HCT116 (cell line): ENCODE results near the gene SYDE2. TPM values are rescaled to one million over a fixed set of nuclear protein-coding genes. Genes with fewer than 3 reads are reported as not detected.
A peak's percentile ranks its signal among the peaks of the same experiment; 100 is the strongest.

Experiments
- ATAC-seq: fragments of 200-7000 bp; cut with Tn5 transposase; 2 replicates; pipeline ENCODE4 v1.9.1; 2020; ENCODE audit warnings: mild to moderate bottlenecking, moderate library complexity
- BruUV-seq: library from RNA; stranded (reverse); fragments of 400-500 nt; replicated peaks from 2 replicates; lab custom pipeline; 2021; lab: Mats Ljungman, UMichigan
- CTCF ChIA-PET: fragments of 300-600 bp; sonication (Branson Sonifier 250); formaldehyde crosslinking; loops from one replicate; lab custom pipeline; 2021; ENCODE audit warnings: antibody characterized with exemption; lab: Charles Lee
- POLR2A ChIA-PET: fragments of 300-600, 350-600 bp; sonication (Branson Sonifier 250); formaldehyde crosslinking; loops from one replicate; lab custom pipeline; 2021; ENCODE audit warnings: antibody characterized with exemption; lab: Charles Lee
- RAD21 ChIA-PET, 2 experiments: fragments of 300-600 bp; sonication (Branson Sonifier 250); formaldehyde crosslinking; loops; one replicate each; lab custom pipeline; 2023; ENCODE audit warnings: low total read pairs in 2 of 2; ENCODE audit not compliant: uncharacterized antibody in 2 of 2, unreplicated experiment in 2 of 2, low non-redundant PET in 1 of 2; lab: Charles Lee
- DNase-seq: peaks from one replicate; pipeline ENCODE4 v3.0.0-alpha.2; 2010; ENCODE audit warnings: low read depth, low spot score
- H2AFZ ChIP-seq: fragments of 200-600 bp; shearing (Covaris generic), sonication (generic); 2 replicates; pipeline ENCODE4 v1.6.1; 2017; ENCODE audit warnings: low read depth, mixed run types, mixed read lengths, antibody characterized with exemption, low read length; ENCODE audit not compliant: poor library complexity, severe bottlenecking
- H3K27ac ChIP-seq: 2 replicates; pipeline ENCODE4 v1.5.1; 2012; ENCODE audit warnings: low read depth, low read length
- H3K27me3 ChIP-seq: fragments of 200-600 bp; sonication (generic); 2 replicates; pipeline ENCODE4 v1.6.1; 2016; ENCODE audit warnings: mixed run types, low read length, mixed read lengths; ENCODE audit not compliant: insufficient read depth
- H3K36me3 ChIP-seq, 2 experiments: fragments of 200-500 bp in 1 of 2; fragments of 200-600 bp in 1 of 2; sonication (Bioruptor generic) in 1 of 2; sonication (generic) in 1 of 2; 2 replicates each; pipeline versions ENCODE4 v1.5.1 to v1.6.1; 2014 to 2016; ENCODE audit warnings: low read length in 2 of 2, inconsistent platforms in 1 of 2, mixed read lengths in 1 of 2, mixed run types in 1 of 2; ENCODE audit not compliant: insufficient read depth in 2 of 2, control insufficient read depth in 1 of 2
- H3K4me1 ChIP-seq, 2 experiments: fragments of 200-600 bp in 1 of 2; sonication (generic) in 1 of 2; 2 replicates each; pipeline versions ENCODE4 v1.5.1 to v1.6.1; 2012 to 2017; ENCODE audit warnings: low read length in 2 of 2, inconsistent platforms in 1 of 2, mild to moderate bottlenecking in 1 of 2, mixed read lengths in 1 of 2, mixed run types in 1 of 2, moderate library complexity in 1 of 2; ENCODE audit not compliant: insufficient read depth in 2 of 2, control insufficient read depth in 1 of 2
- H3K4me2 ChIP-seq: fragments of 200-600 bp; sonication (generic); 2 replicates; pipeline ENCODE4 v1.6.1; 2017; ENCODE audit warnings: mixed run types, low read length, mixed read lengths
- H3K4me3 ChIP-seq, 2 experiments: fragments of 200-600 bp in 1 of 2; sonication (generic) in 1 of 2; replicated peaks in 1 of 2; 2 replicates each; pipeline ENCODE4 v1.5.1; 2011 to 2016; ENCODE audit warnings: low read length in 2 of 2, control low read depth in 1 of 2, low read depth in 1 of 2, mild to moderate bottlenecking in 1 of 2, mixed read lengths in 1 of 2, mixed run types in 1 of 2
- H3K79me2 ChIP-seq: fragments of 200-600 bp; sonication (generic); 2 replicates; pipeline ENCODE4 v1.6.1; 2017; ENCODE audit warnings: mild to moderate bottlenecking, mixed run types, low read length, moderate library complexity, mixed read lengths; ENCODE audit not compliant: insufficient read depth
- H3K9ac ChIP-seq: fragments of 200-600 bp; sonication (generic); 2 replicates; pipeline ENCODE4 v1.6.1; 2016; ENCODE audit warnings: low read length, mixed read lengths
- H3K9me2 ChIP-seq: fragments of 200-600 bp; sonication (generic), shearing (Covaris generic); 2 replicates; pipeline ENCODE4 v1.6.1; 2017; ENCODE audit warnings: mixed run types, mild to moderate bottlenecking, moderate library complexity; ENCODE audit not compliant: insufficient read depth
- H3K9me3 ChIP-seq, 2 experiments: fragments of 200-500 bp in 1 of 2; fragments of 200-600 bp in 1 of 2; sonication (Bioruptor generic) in 1 of 2; sonication (generic) in 1 of 2; 2 replicates each; pipeline ENCODE4 v1.6.1; 2014 to 2017; ENCODE audit warnings: low read length in 2 of 2, mixed read lengths in 2 of 2, inconsistent platforms in 1 of 2, low read depth in 1 of 2, mild to moderate bottlenecking in 1 of 2, mixed run types in 1 of 2, moderate library complexity in 1 of 2; ENCODE audit not compliant: control insufficient read depth in 1 of 2, insufficient read depth in 1 of 2
- H4K20me1 ChIP-seq: fragments of 200-600 bp; sonication (generic), shearing (Covaris generic); 2 replicates; pipeline ENCODE4 v1.6.1; 2017; ENCODE audit warnings: mixed run types, mild to moderate bottlenecking, moderate library complexity; ENCODE audit not compliant: insufficient read depth
- CTCF ChIP-seq, 3 experiments: fragments of 200-600 bp in 1 of 3; sonication (generic) in 1 of 3; IDR thresholded peaks in 2 of 3; conservative IDR thresholded peaks in 1 of 3; 2 replicates each; pipeline ENCODE4 v1.5.1; 2012 to 2017; ENCODE audit warnings: low read depth in 2 of 3, low read length in 2 of 3, antibody characterized with exemption in 1 of 3, borderline replicate concordance in 1 of 3, control low read depth in 1 of 3, mild to moderate bottlenecking in 1 of 3, mixed read lengths in 1 of 3, mixed run types in 1 of 3, moderate library complexity in 1 of 3; ENCODE audit not compliant: insufficient read depth in 1 of 3
- EZH2phosphoT487 ChIP-seq: fragments of 200-600 bp; IDR thresholded peaks from 2 replicates; pipeline ENCODE4 v1.6.1; 2018; ENCODE audit warnings: antibody characterized with exemption, borderline replicate concordance
- MAX ChIP-seq: IDR thresholded peaks from 2 replicates; pipeline ENCODE4 v1.6.1; 2012
- RAD21 ChIP-seq: IDR thresholded peaks from 2 replicates; pipeline ENCODE4 v1.6.1; 2012; ENCODE audit warnings: low read depth, mild to moderate bottlenecking
- SIN3A ChIP-seq: IDR thresholded peaks from 2 replicates; pipeline ENCODE4 v1.6.1; 2012; ENCODE audit warnings: low read depth
- SP1 ChIP-seq: IDR thresholded peaks from 2 replicates; pipeline ENCODE4 v1.6.1; 2012; ENCODE audit warnings: low read depth
- SRF ChIP-seq: IDR thresholded peaks from 2 replicates; pipeline ENCODE4 v1.6.1; 2012; ENCODE audit warnings: low read depth
- TCF7L2 ChIP-seq: IDR thresholded peaks from 2 replicates; pipeline ENCODE4 v1.7.0; 2011; ENCODE audit warnings: borderline replicate concordance, inconsistent platforms; ENCODE audit not compliant: insufficient read depth, insufficient read length; ENCODE audit errors: extremely low read depth
- ZBTB33 ChIP-seq: IDR thresholded peaks from 2 replicates; pipeline ENCODE4 v1.6.1; 2011; ENCODE audit warnings: mild to moderate bottlenecking, low read length, moderate library complexity; ENCODE audit not compliant: insufficient replicate concordance; ENCODE audit errors: extremely low read depth
- ZFX ChIP-seq: fragments of 450-650 bp; IDR thresholded peaks from 2 replicates; pipeline ENCODE4 v1.6.1; 2017
- ZNF274 ChIP-seq: fragments of 200-500 bp; sonication (Bioruptor generic); IDR thresholded peaks from 2 replicates; pipeline ENCODE4 v1.6.1; 2014; ENCODE audit warnings: mild to moderate bottlenecking, low read depth, low read length, inconsistent platforms
- intact Hi-C: fragments of 100-400 bp; cut with micrococcal nuclease; formaldehyde crosslinking; loops from 2 replicates; pipeline ENCODE4 v1.10.0; 2022
- total RNA-seq: library from RNA; stranded (reverse); gene quantifications from one replicate; pipeline ENCODE4 v1.2.1, GENCODE V29; 2021; ENCODE audit not compliant: unreplicated experiment

Gene SYDE2
- total RNA-seq, 1 experiment from 2014 or later, result 5.3 TPM

GRCh38 chr1:85225624-85226380 lies 25.0 kb upstream of the SYDE2 start:
- no peak for DNase-seq
- CTCF ChIA-PET, result interaction anchor here (1.9 to 2.0 kb wide), 2 partner anchors 29 to 281 kb away, joined by 7 to 8 read pairs; no protein-coding TSS in a partner anchor
- no peak for TF ChIP-seq SRF
- no peak for TF ChIP-seq SIN3A
- TF ChIP-seq EZH2phosphoT487, result no peak
- TF ChIP-seq TCF7L2, result no peak
- no peak for TF ChIP-seq CTCF (IDR thresholded peaks at IDR 0.05 in 2 of 3, conservative IDR thresholded peaks at IDR 0.05 in 1 of 3; ENCODE audit: borderline replicate concordance in 1 of 3, insufficient read depth in 1 of 3, low read depth in 2 of 3, low read length in 2 of 3)
- no peak for TF ChIP-seq ZBTB33
- TF ChIP-seq MAX, result no peak
- TF ChIP-seq ZNF274, result no peak
- TF ChIP-seq ZFX, result no peak
- TF ChIP-seq RAD21, result no peak
- no peak for TF ChIP-seq SP1
- Histone ChIP-seq H4K20me1 (no peaks in the 10 kb centered on the region), H3K27me3 (no peaks in the 10 kb centered on the region), H3K9ac (no peak overlapping the region), H2AFZ (peak overlapping the region; percentile 63), H3K36me3 (no peaks in the 10 kb centered on the region), H3K79me2 (no peaks in the 10 kb centered on the region), H3K27ac (no peak overlapping the region), H3K4me2 (no peak overlapping the region), H3K4me1 (peaks cover 30 to 31% of the 10 kb centered on the region in 2 experiments), H3K9me3 (no peaks in the 10 kb centered on the region), H3K9me2 (no peaks in the 10 kb centered on the region), H3K4me3 (no peak overlapping the region)
- POLR2A ChIA-PET, result no interaction called here
- no TSS peak for BruUV-seq
- intact Hi-C loops, result no loop called here
- RAD21 ChIA-PET, result no interaction called here
- ATAC-seq, result no peak
